OCI-LY1 (cell line): ENCODE measurements around the gene MYO1E.

ENCODE experiments used
- EZH2 ChIP-seq: fragments of 200-600 bp; sonication (generic), shearing (Covaris generic); IDR thresholded peaks from 2 replicates; pipeline ENCODE4 v1.8.0; 2017; ENCODE audit warnings: borderline replicate concordance, mixed run types, mild to moderate bottlenecking, antibody characterized with exemption, low read length, moderate library complexity, mixed read lengths
- TF ChIP-seq, protein P1 (sequence below): fragments of 200-600 bp; sonication (generic), shearing (Covaris generic); IDR thresholded peaks from 2 replicates; pipeline ENCODE4 v1.5.1; 2017; ENCODE audit warnings: mild to moderate bottlenecking, antibody characterized with exemption, low read length, moderate library complexity, mixed read lengths

DNA sequence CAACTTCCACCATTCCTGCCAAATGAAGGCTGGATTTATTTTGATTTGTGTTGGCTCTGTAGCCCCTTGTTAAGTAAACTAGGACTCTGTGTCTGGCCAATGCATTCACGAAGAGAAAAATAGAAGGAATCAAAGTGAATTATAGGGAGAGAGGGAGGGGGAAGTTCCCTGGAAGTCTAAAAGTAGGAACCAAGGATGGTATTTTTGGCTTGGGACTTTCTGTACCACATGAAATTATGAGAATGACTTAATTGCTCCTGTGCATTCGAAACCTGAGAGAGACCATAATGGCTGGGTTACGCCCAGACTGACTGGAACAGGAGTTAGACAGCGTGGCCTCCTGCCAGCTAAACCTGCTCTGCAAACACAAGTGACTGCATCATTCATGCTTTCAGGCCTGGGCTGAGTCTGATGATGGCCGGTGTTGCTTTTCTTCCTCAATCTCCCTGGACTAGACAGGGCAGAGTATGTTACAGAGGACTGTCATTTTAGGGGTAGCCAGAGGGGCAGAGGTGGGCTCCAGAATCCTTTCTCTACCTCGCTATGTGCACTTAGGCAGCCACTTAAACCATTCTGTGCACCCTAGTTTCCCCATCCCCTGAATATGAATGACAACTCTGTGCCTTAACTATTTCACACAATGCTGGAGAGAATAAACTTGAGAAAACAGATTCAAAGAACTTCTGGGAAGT is 58.9 kb downstream of the MYO1E start:
- TF ChIP-seq, protein P1, sequence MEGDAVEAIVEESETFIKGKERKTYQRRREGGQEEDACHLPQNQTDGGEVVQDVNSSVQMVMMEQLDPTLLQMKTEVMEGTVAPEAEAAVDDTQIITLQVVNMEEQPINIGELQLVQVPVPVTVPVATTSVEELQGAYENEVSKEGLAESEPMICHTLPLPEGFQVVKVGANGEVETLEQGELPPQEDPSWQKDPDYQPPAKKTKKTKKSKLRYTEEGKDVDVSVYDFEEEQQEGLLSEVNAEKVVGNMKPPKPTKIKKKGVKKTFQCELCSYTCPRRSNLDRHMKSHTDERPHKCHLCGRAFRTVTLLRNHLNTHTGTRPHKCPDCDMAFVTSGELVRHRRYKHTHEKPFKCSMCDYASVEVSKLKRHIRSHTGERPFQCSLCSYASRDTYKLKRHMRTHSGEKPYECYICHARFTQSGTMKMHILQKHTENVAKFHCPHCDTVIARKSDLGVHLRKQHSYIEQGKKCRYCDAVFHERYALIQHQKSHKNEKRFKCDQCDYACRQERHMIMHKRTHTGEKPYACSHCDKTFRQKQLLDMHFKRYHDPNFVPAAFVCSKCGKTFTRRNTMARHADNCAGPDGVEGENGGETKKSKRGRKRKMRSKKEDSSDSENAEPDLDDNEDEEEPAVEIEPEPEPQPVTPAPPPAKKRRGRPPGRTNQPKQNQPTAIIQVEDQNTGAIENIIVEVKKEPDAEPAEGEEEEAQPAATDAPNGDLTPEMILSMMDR, result no peak
- no peak for TF ChIP-seq EZH2
